T follicular helper cell (primary cell): ENCODE results near the gene SGSM2.
A peak's percentile ranks its signal among the peaks of the same experiment; 100 is the strongest.

Source experiments
- DNase-seq: peaks from one replicate; pipeline ENCODE4 v3.0.0-alpha.2; 2020; ENCODE audit warnings: low read depth

Gene SGSM2

DNA sequence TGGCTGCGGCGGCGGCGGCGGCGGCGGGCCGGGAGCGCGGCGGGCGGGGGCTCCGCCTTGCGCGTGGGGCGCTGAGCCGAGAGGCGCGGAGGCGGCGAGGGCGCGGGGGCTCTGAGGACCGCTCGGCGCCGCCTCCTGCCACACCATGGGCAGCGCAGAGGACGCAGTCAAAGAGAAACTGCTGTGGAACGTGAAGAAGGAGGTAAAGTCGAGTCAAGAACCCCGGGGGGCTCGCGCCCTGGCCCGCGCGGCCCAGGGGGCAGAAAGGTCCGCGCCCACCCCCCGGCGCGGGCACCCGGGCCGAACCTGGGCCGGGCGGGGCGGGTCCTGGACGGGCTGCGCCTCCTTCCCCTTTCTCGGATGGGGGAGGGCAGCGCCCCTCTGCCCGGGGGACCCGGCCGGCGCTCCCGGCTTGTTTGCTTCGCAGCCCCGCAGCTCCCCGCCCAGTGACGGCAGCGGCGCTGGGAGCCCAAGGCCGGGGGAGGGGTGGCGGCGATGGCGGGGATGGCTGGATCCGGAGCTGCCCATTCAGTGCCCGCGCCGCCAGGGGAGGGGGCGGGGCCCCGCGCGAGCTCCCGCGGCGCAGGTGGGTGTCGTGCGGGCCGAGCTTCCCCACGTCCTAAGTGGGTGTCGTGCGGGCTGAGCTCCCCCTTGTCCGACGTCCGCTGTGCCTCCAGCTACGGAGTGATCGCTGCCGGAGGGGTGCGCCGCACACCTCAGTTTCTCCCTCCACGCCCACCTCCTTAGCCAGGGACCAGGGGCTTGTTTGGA, 428 bp downstream of the SGSM2 start:
- peak; percentile 41 for DNase-seq

DNA sequence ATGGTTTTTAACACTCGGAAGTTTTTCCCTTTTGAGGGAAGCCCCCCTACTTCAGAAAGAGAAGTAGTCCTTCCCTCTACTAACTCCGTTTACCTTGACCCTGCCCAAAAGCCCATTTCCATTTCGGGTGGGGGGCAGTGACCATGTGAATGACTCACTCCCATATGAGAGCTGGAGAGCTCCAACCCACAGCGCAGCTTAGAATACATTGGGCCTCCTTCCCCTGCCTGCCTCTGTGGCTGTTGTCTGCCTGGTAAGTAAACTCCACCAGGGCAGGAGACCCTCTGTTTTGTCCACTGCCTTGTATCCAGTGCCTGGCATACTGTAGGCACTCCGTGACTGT, 985 bp downstream of the SGSM2 start:
- no peak for DNase-seq

DNA sequence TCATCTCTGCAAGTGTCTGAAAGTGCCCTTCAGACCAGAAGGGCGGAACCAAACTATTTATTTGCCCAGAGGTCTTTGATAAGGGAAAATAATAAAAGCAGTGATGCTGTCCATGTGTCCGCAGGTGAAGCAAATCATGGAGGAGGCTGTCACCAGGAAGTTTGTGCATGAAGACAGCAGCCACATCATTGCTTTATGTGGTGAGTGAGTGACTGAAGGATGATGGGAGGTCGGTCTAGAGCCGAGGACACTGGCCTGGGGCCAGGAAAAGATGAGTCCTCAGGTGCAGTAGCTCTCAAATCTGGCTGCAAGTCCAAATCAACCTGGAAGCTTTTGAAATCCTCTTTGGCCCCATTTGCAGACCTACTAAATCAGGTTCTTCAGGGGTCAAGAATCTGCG, 6.1 kb downstream of the SGSM2 start:
- DNase-seq, result no peak

DNA sequence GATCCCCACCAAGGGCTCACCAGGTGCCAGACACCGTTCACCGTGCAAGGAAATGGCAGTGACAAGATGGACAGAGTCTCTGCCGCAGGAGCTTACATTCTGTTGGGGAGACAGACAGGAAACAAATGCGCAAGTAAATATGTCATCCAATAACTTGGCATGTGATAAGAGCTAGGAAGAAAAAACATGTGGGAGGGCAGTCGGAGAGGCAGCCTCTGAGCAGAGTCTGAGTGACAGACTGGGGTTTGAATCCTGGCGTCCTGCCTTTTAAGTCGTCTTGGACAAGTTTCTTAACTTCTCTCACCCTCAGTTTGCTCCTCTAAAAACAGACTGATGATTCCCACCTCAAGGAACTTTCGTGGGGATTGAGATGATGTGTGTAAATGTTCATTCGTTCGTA, 7.2 kb downstream of the SGSM2 start:
- no peak for DNase-seq

DNA sequence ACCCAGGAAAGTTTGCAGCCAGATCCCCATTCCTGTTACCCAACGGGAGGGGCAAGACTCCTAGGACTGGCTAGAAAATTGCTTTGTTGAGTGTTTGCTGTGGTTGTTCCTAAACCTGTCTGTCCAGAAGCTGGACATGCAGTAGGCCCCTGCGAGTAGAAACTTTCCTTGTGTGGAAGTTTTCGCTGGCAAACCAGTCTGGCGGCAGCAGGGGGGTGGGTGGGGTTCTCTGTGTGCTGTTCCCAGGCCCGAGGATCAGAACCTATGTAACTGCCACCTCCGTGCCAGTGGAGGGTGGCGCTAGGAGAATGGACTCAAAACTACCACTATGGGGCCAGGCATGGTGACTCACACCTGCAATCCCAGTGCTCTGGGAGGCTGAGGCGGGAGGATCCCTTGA, 9.2 kb downstream of the SGSM2 start:
- DNase-seq, result no peak

DNA sequence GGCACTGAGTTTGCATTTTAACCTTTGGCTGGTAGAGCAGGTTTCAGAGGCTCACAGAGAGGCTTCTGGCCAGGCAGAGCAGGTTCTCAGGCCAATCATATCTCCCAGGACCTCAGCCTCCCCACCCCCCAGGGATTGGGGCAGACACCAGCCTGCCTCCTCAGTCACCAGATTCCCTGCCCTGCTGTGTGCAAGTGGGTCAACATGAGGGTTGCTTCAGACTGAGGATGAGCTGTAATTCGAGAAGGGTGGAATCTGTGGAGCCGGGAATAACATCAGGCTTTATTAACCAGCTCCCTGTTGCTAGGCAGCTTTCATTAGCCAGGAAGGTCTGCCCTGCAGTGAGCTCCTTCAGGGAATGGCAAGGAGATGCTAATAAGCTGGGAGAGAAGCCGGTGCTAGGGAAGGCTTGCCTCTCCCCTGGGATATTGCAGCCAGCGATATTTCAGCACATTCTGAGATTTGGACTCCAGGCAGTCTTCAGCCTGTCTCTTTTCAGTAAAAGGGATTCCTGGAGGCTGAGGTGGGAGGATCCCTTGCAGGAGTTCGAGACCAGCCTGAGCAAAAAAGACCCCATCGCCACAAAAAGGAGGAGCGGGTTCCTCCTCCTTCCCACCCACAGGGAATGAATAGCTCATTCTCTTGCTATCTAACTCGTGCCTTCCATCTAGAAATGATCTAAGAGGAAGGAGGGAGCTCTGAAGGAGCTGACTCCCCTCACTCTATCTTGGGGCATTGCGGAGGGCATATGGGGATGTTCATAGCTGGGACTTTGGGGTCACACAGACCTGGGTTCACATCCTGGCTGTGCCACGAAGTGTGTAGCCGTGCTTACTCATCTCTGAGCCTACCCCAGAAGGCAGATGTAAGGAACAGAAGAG, 10.7 kb downstream of the SGSM2 start:
- no peak for DNase-seq

DNA sequence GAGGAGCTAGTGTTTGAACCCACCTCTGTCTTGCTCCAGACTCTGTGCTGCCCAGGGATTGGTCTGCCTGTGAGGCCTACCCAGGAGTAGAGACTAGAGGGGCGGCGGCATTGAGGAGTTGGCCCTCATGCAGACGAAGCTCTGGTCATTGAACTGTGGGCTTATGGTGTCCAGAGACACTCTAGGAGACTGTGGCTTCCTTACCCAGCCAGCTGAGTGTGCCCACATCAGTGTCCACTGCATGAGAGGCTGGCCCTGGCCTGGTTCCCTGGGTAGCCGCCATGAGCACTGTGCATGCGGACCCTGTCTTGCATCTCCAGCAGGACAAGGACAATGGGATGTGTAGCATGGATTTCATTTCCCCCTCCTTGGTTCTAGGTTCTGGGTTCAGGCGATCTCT, 14.0 kb downstream of the SGSM2 start:
- DNase-seq, result no peak

DNA sequence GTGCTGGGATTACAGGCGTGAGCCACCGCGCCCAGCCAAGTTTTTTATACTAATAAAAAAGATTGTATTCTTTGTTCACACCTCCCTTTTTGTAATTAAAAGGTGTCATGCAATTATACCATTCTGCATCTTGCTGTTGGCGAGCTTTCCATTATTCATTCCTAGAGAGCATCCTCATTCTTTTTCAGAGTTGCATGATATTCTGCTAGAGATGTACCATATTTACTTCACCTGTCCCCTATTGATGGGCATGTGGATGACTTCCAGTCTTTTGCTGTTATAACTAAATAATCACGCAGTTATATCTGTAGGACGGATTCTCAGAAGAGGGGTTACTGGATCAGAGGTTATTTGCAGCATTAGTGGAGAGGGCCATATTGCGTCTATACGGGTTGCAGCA, 17.0 kb downstream of the SGSM2 start:
- no peak for DNase-seq

DNA sequence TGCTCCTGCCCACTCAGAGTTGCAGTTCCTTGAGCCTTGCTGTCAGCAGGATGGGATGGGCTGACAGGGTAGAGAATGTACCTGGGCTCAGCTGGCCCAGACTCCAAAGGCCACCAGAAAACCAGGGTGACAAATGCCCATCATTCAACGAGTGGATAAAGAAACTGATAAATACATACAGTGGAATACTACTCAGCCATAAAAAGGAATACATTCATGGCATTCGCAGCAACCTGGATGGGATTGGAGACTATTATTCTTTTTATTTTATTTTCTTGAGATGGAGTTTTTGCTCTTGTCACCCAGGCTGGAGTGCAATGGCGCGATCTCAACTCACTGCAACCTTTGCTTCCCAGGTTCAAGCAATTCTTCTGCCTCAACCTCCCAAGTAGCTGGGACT, 19.9 kb downstream of the SGSM2 start:
- DNase-seq, result no peak

DNA sequence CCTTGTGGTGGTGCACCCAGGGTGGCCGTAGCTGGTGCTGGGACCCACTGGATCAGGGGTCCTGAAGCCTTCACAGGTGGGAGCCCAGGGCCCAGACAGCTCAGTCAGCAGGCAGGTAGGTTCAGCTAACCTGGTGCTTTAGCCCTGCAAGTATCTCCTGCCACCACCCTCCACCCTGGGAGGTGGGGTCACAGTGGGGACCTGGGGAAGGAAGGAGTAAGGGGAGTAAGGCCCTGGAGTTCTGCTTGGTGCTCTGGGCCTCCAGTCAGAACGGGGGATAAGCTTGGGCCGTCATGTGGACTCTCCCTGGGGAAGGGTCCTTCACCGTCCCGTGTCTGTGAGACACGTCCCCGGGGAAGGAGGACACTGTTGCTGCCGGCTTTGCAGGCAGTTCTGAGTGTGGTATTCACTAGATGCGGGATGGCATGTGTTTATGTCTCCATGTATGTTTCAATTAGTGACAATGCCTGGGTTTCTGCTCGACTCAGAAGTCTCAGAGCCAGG, 20.7 kb downstream of the SGSM2 start:
- no peak for DNase-seq

DNA sequence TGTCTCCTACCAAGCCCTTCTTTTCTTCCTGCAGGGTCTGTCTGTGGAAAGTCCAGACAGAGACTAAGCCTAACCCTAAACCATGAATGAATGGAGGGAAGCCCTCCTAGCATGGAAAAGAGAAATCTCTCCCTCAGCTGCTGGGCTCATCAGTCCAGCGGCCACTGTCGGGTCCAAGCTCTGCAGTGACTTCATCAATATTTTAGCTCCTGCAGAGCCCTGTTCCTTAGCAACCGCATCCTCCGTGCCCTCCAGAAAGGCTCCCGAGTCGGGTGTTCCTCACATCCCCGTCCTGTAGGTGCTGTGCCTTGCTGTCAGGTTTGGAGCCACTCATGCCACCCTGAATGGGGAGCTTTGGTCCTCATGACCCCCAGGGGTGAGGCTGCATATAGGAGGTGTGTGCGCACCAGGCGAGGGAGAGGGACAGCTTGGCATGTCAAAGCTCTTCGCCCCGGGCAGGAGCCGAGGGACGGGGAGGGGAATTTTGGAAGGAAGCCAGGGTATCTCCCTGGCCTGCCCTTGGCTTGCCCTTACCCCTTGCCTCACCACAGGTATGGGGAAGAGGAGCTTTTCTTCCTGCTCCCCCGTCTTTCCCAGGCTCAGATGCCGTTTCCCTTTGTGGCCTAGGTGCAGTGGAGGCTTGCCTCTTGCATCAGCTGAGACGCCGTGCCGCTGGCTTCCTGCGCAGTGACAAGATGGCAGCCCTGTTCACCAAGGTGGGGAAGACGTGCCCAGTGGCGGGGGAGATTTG, 23.9 kb downstream of the SGSM2 start:
- DNase-seq, result no peak

DNA sequence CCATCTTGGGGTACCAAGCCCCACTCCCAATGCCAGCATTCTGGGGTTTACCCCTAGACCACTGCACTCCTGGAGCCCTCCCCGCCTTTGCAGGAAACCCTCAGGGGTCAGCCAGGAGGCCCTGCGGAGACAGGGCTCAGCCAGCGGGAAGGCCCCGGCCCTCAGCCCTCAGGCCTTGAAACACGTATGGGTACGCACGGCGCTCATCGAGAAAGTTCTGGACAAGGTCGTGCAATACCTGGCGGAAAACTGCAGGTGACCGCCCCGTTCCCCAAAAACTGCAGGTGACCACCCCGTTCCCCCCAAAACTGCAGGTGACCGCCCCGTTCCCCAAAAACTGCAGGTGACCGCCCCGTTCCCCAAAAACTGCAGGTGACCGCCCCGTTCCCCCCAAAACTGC, 24.7 kb downstream of the SGSM2 start:
- DNase-seq, result no peak

DNA sequence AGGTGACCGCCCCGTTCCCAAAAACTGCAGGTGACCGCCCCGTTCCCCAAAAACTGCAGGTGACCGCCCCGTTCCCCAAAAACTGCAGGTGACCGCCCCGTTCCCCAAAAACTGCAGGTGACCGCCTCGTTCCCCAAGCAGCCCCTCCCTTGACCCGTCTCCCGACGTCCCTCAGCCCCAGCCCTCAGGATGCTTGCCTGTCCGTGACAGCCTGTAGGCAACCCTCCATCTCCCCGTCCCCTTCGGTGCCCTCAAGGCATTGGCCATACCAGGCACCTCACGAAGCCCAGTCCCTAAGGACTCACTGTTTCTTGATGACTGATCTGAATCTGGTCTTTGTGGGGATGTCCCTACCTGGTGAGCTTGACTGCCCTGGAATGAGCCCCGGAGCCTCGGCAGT, 25.1 kb downstream of the SGSM2 start:
- no peak for DNase-seq

DNA sequence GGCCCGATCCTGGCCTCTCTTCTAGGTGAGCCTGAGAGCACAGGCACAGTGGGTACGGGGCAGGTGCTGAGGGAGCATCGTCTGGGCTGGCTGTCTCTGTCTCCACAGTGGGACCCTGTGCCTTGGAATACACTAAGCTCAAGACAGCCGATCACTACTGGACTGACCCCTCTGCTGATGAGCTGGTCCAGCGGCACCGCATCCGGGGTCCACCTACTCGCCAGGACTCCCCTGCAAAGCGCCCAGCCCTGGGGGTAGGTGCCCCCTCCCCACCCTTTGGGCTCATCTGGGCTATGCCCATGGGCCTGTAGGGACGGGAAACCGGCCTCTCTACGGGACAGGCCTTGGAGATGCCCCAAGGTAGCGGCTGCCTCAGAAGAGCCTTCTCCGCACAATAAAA, 25.6 kb downstream of the SGSM2 start:
- no peak for DNase-seq

DNA sequence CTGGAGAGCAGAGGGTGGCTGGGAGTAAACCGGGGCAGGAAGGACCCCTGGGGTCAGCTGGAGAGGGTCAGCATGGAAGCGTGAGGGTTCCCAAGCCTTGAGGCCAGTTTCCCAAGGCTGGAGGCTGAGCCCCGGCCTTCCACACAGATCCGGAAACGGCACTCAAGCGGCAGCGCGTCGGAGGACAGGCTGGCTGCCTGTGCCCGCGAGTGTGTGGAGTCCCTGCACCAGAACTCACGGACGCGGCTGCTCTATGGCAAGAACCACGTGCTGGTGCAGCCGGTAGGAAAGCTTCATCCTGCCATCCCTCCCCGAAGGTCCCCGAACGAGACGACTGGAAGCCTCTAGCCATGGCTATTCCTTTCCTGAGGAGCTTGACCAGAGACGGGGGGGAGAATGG, 26.0 kb downstream of the SGSM2 start:
- DNase-seq, result no peak

DNA sequence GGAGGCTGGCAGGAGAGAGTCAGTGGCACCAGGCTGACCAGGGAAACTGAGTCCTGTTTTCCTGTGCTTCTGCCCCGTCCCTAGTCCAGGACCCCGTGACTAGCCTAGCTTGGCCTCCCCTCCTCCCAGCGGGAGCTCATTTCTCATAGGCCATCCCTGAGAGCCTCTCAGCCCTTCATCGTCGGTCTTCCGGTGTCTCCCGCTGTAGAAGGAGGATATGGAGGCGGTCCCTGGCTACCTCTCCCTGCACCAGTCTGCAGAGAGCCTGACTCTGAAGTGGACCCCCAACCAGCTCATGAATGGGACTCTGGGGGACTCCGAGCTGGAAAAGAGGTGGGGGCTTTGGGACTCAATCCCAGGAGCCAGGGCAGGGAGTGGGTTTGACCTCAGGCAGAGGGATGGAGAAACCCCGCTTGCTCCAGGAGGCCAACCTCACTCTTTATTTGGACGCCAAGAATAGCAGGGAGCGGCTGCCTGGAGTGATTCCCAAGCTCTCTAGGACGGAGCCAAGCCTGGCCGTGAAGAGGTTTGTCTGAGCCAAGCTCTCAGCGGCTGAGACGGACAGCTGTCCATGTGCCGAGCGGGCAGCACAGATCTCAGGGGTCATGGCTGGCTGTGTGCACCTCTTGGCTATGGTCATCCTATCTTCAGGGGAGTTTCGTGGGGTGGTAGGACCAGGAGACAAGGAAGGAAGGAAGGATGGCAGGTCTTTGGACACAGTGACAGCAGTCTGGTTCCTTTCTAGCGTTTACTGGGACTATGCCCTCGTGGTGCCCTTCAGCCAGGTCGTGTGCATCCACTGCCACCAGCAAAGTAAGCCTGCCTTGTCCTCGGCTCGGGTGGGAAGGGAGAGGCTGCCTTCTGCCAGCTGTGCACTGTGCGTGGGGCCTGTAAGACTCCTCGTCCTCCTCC, 26.8 kb downstream of the SGSM2 start:
- DNase-seq, result no peak

DNA sequence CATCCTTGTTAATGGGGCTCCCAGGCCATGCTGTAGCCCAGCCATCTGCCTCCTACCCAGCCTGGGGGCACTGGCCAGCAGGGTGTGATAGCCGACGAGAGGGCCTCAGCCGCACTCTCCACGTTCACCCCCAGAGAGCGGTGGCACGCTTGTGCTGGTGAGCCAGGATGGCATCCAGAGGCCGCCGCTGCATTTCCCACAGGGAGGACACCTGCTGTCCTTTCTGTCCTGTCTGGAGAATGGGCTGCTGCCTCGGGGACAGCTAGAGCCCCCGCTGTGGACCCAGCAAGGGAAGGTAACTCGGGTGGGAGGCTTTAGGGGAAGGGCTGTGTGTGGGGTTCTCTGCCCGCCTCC, 27.4 kb downstream of the SGSM2 start:
- no peak for DNase-seq

DNA sequence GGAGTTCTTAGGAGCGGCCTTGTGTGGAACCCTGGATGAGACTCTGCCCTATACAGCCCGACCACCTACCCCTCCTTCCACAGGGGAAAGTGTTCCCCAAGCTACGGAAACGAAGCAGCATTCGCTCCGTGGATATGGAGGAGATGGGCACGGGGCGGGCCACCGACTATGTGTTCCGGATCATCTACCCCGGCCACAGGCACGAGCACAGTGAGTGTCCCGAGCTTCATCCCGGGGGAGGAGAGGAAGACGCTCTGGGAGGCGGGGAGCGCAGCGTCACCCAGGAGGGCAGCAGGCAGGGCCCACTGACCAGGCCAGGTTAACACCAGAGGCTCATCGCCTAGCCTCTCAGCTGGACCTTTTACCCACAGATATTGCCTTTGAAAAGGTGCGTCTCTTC, 27.8 kb downstream of the SGSM2 start:
- no peak for DNase-seq

DNA sequence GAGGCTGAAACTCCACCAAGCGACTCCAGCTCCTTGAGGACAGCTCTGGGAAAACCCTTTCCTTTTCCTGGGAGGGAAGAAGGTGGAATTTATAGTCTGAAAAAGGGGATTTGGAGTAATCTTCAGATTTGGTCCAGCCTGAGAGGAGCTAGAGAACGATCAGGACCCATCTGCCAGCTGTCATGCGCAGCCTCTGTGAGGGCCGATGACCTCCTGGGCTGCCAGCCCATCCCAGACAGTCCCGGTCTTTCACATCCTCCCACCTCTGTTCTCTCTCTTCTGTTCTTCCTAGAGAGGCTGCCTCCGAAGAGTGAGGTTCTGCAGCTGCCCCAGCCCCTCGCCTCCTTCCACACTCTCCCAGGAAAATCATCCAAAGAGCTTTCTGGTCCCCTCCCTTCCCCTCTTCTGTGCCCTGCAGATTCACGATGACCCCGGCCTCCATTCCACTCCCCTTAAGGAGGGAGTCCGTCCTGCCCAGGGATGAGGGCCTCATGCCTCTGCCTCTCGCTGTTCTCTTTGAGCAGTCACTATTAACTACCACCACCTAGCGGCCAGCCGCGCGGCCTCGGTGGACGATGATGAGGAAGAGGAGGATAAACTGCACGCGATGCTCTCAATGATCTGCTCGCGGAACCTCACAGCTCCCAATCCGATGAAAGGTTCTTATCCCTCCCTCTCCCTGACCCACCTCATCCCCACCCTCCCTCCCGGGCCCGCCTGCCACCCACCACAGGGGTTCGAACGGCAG, 29.6 kb downstream of the SGSM2 start:
- no peak for DNase-seq

DNA sequence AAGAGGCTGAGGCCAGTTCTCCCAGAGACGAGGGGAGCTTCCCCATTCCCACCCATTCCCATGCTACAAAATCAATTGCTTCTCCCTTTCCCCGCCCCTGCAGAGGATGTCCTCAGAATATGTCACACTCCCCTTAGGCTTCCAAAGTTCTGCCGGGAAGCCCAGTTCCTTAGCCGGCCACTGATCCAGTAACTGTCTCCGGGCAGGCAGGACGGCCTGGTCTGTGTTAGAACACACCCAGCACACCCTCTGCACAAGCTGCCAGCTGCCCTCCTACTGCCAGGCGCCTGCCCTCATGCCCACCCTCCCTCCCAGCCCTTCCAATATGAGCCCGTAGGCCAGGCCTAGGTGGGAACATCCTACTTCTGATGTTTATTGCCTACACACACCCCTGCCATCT, 31.1 kb downstream of the SGSM2 start:
- no peak for DNase-seq

DNA sequence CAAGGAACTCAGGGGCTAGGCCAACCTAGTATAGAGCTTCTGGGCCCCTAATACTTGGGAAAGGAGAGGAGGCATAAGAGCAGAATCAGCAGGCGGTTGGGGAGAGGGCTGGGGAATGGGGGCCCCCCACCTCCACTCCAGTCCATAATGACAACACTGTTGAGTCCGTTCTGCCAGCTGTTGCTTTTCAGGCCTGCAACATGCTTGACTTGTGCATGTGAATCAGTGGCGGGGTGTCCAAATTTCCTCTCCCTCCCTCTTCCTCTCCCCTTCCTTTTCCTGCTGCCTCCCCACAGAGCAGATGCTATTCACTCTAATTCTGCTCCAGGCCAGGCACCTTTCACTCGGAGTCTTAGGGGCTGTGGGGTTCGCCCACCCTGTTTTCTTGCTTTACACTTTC, 31.7 kb downstream of the SGSM2 start:
- no peak for DNase-seq
